Epidermal melanocyte (primary cell): ENCODE results near the gene HCN1.
"Not testable (repeated sequence)": the region's sequence is repeated elsewhere in the genome, so short reads cannot be mapped to it uniquely, and the experiment has no call there.

Experiments
- DNase-seq: peaks from one replicate; pipeline ENCODE4 v3.0.0; 2011; ENCODE audit warnings: low spot score; ENCODE audit not compliant: insufficient read length

Gene HCN1

DNA sequence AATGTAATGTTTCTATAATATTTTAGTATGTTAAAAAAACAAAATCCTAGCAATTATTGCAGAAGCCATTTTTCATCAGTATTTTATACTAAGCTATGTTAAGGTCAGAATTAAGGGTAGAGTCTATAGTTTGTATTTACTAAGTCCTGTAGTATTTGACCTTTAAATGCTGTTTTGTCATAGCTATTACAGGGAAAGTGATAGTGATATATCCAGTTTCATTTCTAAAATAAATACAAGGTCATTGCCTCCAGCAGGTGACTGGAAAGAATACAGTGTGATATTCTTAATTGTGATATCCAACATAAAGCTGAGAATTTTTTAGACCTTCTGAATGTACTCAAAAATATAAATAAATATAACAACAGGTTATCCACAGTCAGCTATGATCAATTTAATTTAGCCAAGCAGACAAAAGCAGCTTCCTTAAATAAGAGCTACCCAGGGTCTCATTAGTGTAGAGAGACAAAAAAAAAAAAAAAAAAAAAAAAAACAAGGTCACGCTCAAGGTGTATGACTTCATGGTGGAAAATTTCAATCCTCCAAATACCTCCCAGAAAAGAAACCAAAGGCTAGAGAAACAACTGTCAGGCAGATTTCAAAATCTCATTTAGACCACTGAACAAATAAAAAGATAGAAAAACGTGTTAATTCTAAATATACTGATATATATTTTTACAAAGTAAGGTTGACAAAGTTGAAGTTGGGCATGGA lies 278.7 kb downstream of the HCN1 start:
- DNase-seq, result no peak

DNA sequence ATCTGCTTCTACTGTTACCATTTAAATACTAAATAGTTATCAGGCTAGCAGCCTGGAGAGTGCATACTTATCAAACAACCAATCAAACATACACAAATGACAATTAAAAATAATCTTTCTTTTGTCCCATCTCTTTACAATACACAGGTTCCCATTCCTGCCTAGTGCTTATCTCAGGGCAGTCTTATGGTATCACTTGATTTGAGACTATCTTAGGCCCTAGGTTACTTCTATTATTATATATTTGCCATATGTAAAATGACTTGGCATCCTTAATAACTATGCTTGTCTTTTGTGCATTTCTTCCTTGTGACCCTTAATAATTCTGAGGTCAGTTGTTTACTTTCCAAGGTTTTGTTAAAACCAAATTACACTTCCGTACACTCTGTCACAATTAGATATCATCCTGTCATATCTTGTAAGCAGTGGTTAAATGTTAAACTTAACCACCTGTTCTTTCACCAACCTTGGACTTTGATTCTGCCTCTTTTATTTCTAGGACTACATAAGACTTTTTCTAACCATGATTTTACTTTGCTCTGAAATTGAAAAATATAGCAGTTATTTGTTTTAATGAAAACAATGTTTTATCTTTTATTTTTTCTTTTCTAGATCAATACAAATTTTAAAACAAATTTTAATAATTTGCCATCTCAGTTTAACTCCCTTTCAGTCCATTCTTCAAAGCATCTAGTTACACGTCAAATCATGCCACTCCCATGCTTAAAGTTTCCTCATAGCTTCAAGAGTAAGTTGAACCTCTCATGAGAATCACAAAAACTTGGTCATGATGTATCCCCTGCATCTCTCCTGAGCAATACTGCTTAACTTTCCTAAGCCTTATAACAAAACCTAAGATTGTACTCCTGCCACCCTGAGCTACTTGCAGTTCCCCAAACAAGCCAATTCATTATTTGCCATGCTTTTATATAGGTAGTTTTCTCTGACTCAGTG lies 281.3 kb downstream of the HCN1 start:
- DNase-seq, result no peak

DNA sequence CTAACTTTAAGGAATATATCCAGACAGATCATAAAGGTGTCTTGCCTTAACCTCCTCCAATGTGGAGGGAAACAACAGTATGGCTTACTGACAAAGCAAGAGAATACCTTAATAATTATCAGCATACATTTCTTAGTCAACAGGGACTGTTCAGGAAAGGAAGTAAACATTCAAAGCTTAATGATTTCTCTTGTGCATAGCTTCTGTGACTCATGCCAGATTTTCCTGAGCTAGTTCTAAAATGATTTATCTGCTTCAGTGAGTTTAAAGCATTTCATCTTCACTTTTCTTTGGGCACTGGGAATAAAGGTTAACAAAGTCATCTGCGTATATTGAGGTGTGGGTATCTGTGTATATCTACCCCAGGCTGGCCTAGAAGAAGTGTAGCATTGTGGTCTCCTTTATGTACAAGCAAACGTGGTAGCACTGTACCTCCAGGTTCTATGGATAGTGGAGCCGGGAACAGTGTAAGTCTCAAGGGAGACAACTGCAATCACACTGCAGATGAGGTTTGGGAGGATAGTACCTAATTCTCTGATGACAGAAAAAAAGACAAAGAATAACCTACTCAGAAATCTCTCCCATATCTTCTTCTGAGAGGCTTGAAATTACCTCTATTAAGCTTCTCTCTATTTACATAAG lies 284.1 kb downstream of the HCN1 start:
- no peak for DNase-seq

DNA sequence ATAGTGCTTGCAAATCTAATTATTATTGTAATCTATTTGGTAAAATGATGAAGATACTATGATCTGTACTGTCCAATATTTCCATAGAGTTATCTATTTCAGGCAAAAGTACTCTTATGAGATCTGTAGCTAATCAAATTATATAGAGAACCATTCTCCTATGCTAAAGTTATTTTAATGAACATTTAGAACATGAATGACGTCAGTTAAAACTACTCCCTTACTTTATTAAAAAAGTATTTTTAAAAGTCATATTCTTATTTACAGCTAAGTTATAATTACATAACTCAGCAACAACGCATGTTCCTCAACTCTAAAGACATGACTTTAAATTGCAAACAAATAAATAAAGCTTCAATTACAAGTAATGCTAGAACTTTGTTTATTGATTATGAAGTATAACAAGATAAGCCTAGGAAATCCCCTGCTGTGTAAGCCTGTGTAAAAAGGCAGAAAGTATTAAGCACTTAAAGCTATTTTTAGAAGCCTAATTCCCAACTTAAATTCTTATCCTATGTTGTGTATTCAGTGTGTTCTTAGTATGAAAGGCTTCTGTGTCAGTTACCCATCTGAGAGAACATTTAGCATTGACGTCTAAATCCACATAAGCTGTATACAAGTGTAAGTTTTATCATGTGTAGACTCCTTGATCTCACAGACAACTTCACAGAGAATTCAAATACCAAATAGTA lies 285.7 kb downstream of the HCN1 start:
- no peak for DNase-seq

GRCh38 chr5:45408067-45408466 lies 288.1 kb downstream of the HCN1 start:
- DNase-seq, result no peak

DNA sequence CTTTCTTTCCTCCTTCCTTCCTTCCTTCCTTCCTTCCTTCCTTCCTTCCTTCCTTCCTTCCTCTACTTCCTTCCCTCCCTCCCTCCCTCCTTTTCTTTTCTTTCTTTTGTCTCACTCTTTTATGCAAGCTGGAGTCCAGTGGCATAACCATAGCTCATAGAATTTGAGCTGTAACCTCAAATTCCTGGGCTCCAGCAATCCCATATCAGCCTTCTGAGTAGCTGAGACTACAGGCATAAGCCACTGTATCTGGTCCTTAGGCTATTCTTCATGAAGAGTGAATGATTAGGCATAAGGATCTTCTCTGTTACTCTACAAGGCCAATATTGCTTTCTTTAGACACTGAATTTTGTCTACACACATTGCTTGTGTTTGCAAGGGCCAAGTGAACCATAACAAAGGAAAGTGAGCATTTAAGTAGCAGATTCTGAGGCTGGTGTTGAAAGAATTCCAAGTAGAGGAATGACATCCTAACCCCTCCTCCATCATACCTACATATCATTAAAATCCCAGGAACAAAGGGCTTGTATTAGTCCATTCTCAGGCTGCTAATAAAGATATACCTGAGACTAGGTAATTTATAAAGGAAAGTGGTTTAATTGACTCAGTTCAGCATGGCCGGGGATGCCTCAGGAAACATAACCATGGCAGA lies 293.2 kb downstream of the HCN1 start:
- no peak for DNase-seq

- no peak for DNase-seq
These were observed 297.1 kb downstream of the HCN1 start for GRCh38 chr5:45399041-45399440.

- DNase-seq, result no peak
These were observed 310.7 kb downstream of the HCN1 start for GRCh38 chr5:45385321-45386058.

- DNase-seq, result no peak
These were observed 312.2 kb downstream of the HCN1 start for GRCh38 chr5:45383985-45384384.

DNA sequence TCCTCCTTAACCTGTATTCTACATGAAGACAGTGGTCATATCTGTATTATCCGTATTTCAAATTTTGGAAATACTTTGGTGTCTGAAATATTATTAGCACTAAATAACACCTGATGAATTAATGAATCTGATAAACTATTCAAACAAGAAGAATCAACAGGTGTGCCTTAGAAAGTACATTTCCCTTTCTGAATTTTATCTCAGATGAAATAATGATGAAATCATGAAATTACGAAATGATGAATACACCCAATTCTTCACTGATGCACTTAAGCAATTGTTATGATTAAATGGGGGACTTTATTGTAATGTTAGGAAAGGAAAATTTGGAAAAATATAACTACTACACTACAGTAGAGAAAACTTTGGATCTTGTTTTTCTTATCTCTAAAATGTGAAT lies 313.6 kb downstream of the HCN1 start:
- DNase-seq, result no peak

- DNase-seq, result no peak
These were observed 319.8 kb downstream of the HCN1 start for GRCh38 chr5:45376417-45376816.

DNA sequence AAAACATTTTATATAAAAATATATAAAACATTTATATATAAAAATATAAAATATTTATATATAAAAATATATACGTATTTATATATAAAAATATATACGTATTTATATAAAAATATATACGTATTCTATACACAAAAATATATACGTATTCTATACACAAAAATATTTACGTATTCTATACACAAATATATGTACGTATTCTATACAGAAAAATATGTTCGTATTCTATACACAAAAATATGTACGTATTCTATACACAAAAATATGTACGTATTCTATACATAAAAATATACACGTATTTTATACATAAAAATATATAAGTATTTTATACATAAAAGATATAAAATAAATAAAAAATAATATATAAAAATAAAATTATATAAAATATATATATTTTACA lies 323.6 kb downstream of the HCN1 start:
- DNase-seq, result no peak

GRCh38 chr5:45371423-45371822 lies 324.8 kb downstream of the HCN1 start:
- DNase-seq, result not testable (repeated sequence)

- no peak for DNase-seq
These were observed 340.8 kb downstream of the HCN1 start for GRCh38 chr5:45355189-45355992.

GRCh38 chr5:45336464-45336863 lies 359.7 kb downstream of the HCN1 start:
- DNase-seq, result no peak

DNA sequence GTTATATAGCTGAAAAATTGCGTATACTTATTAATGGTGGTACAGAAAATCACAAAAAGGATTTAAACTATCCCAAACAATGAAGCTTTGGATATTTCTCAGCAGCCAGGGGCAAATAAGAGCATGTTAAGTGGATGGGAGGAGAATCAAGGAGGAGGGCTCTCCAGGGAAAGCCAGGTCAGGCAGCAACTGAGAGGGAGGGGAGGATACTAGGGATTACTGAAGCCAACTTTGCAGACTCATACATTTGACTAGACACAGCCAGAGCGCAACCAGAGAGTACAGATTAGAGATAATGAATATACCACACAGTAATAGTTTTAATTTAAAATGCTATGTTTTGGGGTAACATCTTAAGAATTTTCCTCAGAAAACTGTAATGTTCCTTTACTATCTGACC lies 360.2 kb downstream of the HCN1 start:
- no peak for DNase-seq

DNA sequence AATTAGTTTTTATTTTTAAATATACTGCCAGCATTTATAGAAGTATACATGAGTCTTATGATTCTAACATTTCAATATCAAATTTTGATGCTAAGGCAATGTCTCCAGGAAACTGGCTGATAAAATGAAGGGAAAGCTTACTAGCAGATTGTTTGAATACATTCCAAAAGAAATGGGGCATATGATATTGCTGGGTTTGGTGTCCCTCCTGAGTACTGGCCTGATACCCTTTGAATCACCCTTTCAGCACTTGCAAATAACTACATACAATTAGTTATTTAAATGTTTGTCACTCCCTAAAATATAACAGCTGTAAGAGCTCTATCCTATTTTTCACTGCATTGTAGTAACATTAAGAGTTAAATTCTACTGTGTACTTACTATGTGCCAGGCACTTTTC lies 360.8 kb downstream of the HCN1 start:
- no peak for DNase-seq

DNA sequence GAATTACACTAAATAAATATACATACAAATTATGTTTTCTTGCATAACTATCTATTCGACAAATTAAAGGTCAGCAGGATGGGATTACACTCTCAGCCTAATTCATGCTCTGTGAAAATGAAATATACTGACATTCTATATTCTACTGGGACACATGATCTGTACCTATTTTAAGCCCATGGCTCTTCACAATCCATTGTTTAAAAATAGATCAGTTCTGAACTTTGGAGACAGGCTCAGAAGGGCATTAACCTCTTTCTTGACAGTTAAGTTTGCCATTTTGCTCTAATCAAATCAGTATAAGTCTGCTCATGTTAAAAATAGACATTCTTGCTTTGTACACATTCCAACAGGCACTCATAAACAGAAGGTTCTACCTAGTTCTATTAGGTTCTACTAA lies 361.2 kb downstream of the HCN1 start:
- DNase-seq, result no peak

GRCh38 chr5:45312627-45313026 lies 383.6 kb downstream of the HCN1 start:
- DNase-seq, result not testable (repeated sequence)
